ENCODE data around the gene PODXL.

DNA sequence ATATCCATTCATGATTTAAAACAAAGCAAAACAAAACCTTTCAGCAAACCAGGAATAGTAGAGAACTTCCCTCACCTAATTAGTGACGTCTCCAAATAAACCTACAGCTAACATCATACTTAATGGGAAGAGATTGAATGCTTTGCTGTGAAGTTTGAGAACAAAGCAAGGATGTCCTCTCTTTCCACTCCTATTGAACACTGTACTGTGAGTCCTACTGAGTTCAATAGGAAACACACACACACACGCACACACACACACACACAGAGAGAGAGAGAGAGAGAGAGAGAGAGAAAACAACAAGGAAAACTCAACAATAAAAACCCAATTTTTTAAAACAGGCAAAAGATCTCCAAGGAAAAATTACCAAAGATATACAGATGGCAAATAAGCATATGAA, 32.3 kb downstream of the PODXL start:
- TF ChIP-seq POLR2AphosphoS5 (IDR thresholded peaks at IDR 0.05) (no peak), POLR2A (IDR thresholded peaks at IDR 0.05; ENCODE audit: low read depth) (no peak)

Data from esophagus muscularis mucosa (tissue), 2 donors.